Caki2 (cell line): ENCODE data around the gene TEX52. TPM values are rescaled to one million over a fixed set of nuclear protein-coding genes. Genes with fewer than 3 reads are reported as not detected.

Source experiments
- DNase-seq: peaks from one replicate; pipeline ENCODE4 v3.0.0-alpha.2; 2015; ENCODE audit warnings: low read depth
- in situ Hi-C: cut with HindIII; loops from 2 replicates; pipeline ENCODE4 v1.10.0; 2016; ENCODE audit warnings: low sequenced_read_pairs, low pct_unique_long_range_greater_than_20kb, mixed read lengths
- total RNA-seq: library from RNA; depleted of rRNA; stranded (reverse); fragments of >200 nt; shearing (Covaris generic); gene quantifications from 2 replicates; pipeline ENCODE4 v1.2.3, GENCODE V29; 2014; ENCODE audit warnings: low replicate concordance

Gene TEX52
- total RNA-seq, 1 experiment from 2014 or later = not detected

- in situ Hi-C loops = no loop called here
Observed at GRCh38 chr12:2841056-2841650, 15.7 kb downstream of the TEX52 start.

GRCh38 chr12:2836574-2836973 is 20.3 kb downstream of the TEX52 start:
- in situ Hi-C loops = no loop called here

More at GRCh38 chr12:2841056-2841650, 15.7 kb downstream of the TEX52 start:
- no peak for DNase-seq

GRCh38 chr12:2835691-2836403 is 21.0 kb downstream of the TEX52 start:
- in situ Hi-C loops = no loop called here
- DNase-seq = no peak

More at GRCh38 chr12:2836574-2836973, 20.3 kb downstream of the TEX52 start:
- DNase-seq = no peak

GRCh38 chr12:2834581-2835491 is 22.0 kb downstream of the TEX52 start, which contains the start of gene NRIP2:
Gene NRIP2, minus strand, starts transcription at chr12:2835035. Its CDS starts 52 bp downstream, at chr12:2834983.
- DNase-seq = no peak
- in situ Hi-C loops = no loop called here

- DNase-seq = no peak
- in situ Hi-C loops = no loop called here
Observed at GRCh38 chr12:2833810-2834209, 23.0 kb downstream of the TEX52 start.

- DNase-seq = no peak
- in situ Hi-C loops = no loop called here
Observed at GRCh38 chr12:2833327-2833726, 23.5 kb downstream of the TEX52 start.

- no peak for DNase-seq
- in situ Hi-C loops = no loop called here
Observed at GRCh38 chr12:2832550-2833127, 24.2 kb downstream of the TEX52 start.

- no peak for DNase-seq
- in situ Hi-C loops = no loop called here
Observed at GRCh38 chr12:2829275-2829674, 27.6 kb downstream of the TEX52 start.

GRCh38 chr12:2826721-2827515 is 29.9 kb downstream of the TEX52 start:
- in situ Hi-C loops = no loop called here
- no peak for DNase-seq

GRCh38 chr12:2826036-2826435 is 30.8 kb downstream of the TEX52 start:
- no peak for DNase-seq
- in situ Hi-C loops = no loop called here

- in situ Hi-C loops = no loop called here
- no peak for DNase-seq
Observed at GRCh38 chr12:2825132-2825531, 31.7 kb downstream of the TEX52 start.

- in situ Hi-C loops = no loop called here
Observed at GRCh38 chr12:2824541-2824940, 32.3 kb downstream of the TEX52 start.

GRCh38 chr12:2823483-2823882 is 33.4 kb downstream of the TEX52 start:
- in situ Hi-C loops = no loop called here
- DNase-seq = no peak

More at GRCh38 chr12:2824541-2824940, 32.3 kb downstream of the TEX52 start:
- DNase-seq = no peak

- DNase-seq = no peak
- in situ Hi-C loops = no loop called here
Observed at GRCh38 chr12:2820432-2820831, 36.4 kb downstream of the TEX52 start.

GRCh38 chr12:2819810-2820209 is 37.0 kb downstream of the TEX52 start:
- in situ Hi-C loops = no loop called here
- DNase-seq = no peak

GRCh38 chr12:2813214-2814185 is 43.3 kb downstream of the TEX52 start:
- in situ Hi-C loops = no loop called here
- peak; percentile 53 for DNase-seq
